Measurements from ENCODE around the gene N4BP2L2.

DNA sequence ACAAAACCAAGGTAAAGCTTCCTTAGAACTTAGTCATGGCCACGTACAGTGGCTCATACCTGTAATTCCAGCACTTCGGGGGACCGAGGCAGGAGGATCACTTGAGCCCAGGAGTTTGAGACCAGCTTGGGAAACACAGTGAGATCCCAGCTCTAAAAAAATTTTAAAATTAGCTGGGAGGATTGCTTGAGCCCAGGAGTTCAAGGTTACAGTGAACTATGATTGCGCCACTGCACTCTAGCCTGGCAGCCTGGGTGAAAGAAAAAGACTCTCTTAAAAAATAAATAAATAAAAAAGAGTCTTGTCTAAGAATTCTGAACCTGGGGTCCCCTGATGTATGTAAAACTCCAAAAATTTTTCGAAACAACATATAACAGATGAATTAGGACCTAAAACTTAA is 34.9 kb downstream of the N4BP2L2 start:
- TF ChIP-seq, protein P1, sequence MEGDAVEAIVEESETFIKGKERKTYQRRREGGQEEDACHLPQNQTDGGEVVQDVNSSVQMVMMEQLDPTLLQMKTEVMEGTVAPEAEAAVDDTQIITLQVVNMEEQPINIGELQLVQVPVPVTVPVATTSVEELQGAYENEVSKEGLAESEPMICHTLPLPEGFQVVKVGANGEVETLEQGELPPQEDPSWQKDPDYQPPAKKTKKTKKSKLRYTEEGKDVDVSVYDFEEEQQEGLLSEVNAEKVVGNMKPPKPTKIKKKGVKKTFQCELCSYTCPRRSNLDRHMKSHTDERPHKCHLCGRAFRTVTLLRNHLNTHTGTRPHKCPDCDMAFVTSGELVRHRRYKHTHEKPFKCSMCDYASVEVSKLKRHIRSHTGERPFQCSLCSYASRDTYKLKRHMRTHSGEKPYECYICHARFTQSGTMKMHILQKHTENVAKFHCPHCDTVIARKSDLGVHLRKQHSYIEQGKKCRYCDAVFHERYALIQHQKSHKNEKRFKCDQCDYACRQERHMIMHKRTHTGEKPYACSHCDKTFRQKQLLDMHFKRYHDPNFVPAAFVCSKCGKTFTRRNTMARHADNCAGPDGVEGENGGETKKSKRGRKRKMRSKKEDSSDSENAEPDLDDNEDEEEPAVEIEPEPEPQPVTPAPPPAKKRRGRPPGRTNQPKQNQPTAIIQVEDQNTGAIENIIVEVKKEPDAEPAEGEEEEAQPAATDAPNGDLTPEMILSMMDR (IDR thresholded peaks at IDR 0.05): no peak
- TF ChIP-seq POLR2AphosphoS5 (IDR thresholded peaks at IDR 0.05) (no peak), POLR2A (IDR thresholded peaks at IDR 0.05) (no peak), EP300 (IDR thresholded peaks at IDR 0.05) (no peak)

All from stomach (tissue), 4 donors.